GM04503 (cell line): ENCODE measurements around the gene PON2.

Experiments
- DNase-seq: peaks from one replicate; pipeline ENCODE4 v3.0.0-alpha.2; 2012; ENCODE audit warnings: low read depth

Gene PON2

DNA sequence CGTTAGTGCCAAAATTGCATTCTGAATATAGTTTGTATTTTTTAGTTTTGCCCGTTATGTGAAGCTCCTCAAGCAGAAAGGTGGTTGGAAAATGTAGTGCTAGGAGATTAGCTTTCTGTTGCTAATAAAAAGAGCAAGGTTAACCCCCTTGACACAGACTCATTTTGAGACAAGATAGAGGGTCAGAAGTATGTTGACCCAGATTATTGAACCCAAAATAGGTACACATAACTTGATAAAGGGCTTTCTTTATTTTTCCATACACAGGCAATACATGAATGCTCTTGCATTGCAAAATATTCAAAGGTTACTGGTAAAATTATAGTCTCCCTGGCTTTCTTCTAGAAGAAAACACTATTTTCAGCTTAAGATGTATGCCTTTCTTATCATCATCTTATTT lies 10.0 kb upstream of the PON2 start:
- no peak for DNase-seq

DNA sequence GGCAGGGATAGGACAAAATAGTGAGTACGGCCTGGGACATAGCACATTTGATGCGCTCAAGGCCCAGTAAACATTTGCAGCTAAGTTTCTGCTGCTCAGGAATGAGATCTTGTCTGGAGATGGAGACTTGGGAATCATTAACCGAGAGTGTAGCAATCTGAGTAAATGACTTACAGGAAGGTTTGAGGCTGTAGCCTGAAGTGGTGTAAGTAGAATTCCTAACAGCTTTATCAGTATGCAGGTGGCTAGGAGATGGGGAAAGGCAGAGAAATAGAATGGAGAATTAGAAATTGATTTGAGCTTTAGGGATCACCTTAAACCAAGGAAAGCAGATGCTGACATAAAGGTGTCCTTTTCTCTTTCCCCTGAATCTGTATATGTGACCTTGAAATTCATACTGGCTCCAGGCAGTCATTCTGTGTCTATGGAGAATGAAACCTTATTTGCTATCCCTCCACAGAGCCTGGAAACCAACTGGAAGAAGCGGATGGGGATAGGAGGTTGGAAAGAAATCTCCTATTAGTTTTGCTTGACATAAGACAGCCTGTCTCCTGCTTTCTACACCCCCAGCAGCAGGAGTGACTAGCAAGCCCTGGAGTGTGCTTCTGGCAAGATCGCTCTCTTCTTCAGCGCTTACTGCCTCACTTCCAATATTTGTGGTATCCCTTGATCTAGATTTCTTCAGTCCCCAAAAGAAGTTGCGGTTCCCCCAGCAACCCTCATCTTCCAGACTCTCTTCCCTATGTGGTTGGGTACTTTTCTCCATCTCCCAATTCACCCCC lies 6.4 kb upstream of the PON2 start:
- no peak for DNase-seq

DNA sequence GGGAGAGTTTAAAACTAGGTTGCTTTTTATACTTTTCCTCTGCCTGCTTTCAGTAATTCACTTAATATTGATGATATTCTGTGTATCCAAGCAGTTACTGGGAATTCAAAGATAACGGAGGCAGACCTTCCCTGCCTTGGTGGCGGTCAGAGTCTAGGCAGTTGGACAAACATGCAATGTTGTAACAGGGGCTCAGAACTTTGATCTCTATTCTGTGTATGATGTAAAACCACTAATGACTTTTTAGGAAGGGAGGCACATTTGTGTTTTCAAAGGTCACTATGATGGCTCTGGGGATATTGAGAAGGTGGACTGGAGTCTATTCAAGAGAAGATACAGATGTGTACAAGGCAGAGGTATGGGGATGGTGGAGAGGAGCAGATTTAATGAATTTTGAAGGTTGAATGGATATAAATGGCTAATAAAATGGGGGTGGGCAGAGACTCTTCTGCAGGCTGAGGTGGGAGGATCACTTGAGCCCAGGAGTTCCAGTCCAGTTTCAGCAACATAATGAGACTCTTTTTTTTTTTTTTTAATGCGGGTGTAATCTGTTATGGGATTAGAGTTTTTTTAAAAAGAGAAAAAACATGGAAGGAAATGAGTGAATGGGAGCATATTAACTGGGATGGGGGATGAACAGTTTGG lies 5.7 kb upstream of the PON2 start:
- no peak for DNase-seq

DNA sequence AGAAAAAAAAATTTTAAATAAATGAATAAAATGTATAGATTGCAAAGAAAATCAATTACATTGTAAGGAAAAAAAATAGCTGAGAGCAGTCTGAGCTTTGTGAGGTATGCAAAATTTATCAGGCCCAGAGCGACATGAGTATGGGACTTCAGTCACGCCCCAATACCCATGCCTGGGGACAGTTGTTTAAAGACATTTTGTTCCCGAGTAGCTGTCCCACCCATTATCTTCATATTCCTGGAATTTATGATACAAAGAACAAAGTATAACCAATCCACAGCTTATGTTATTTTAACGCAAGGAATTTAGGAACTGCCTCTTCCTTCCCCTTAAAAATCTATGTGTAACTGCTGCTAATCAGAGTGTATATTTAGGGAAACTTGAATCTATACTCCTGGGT lies 1.6 kb upstream of the PON2 start:
- DNase-seq, result no peak

DNA sequence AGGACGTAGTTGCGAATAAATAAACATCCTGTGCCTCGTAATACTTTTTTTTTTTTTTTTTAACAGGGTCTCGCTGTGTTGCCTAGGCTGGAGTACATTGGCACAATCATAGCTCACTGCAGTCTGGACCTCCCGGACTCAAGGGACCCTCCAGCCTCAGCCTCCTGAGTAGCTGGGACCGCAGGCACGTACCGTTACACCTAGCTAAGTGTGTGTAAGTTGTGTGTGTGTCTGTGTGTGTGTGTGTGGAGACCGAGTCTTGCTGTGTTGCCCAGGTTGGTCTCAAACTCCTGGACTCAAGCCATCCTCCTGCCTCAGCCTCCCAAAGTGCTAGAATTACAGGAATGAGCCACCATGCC lies 573 bp upstream of the PON2 start:
- no peak for DNase-seq

DNA sequence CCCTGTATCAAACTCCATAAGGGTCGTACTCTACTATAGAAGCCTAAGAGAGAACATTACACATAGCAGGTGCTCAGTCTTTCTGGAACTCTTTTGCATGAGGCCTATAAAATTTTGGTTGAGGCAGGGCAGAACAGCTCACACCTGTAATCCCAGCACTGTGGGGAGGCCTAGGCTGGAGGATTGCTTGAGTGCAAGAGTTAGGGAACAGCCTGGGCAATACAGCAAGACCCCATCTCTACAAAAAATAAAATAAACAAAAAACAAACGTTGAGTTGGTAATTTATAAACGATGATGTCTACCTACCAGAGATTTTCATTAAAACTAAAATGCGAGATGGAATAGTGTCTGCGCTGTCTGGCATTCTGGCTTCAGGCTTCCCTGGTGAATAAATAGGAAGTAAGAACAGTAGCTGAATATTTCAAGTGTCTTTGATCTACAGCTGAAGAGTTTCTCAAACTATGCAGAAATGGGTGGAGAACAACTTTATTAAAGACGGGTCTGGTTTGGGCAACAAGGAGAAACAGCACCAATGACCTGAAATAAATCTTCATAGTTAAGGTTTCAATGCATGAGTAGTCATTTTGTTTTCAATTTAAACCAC lies 774 bp downstream of the PON2 start:
- DNase-seq, result no peak

DNA sequence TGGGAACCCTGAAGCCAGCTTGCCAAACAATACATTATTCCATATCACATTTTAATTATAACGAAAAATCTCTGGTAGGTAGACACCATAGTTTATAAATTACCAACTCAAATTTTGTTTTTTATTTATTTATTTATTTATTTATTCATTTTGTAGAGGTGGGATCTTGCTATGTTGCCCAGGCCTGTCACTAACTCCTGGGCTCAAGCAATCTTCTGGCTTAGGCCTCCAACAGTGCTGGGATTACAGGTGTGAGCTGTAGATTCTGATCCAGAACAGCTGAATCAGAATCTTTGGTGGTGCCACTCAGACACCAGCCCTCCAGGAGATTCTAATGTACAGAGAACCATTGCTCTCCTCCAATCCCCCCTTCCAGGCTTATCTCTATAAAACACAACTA lies 1.7 kb downstream of the PON2 start:
- DNase-seq, result no peak

DNA sequence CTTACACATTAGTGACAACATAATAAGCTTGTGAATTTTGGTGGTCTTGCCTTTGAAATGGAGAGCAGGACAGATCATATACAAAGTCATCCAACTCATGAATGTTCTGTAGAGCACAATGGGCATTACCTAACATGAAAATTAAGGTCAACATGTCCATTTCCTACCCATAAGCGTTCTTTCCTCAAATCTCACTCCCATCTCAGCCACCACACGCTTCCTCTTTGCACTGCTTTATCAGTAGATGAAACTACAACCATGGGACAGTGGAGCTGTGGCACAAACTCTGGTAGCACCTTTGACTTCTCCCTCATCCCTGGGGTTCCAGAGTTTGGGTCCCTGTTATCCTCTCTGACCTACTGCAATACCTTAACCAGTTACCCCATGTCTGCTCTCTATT lies 2.2 kb downstream of the PON2 start:
- DNase-seq, result no peak

DNA sequence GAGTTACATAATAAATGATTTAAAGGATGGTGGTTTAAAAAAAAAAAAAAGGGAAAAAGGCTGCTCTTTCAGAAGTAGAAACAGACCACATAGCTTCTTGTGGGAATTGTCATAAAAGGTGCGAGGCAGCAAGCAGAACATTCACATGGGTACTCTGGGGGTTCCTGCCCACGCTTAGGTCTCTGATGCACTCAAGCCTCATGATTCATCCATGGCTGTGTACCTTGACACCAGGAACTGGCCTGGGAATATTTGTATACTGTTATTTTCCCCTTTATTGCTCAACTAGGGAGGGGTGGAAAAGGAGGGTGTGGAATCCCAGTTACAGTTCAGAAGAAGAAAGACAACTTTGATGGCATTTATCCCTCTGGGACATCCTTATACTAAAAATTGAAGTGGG lies 4.0 kb downstream of the PON2 start:
- no peak for DNase-seq

DNA sequence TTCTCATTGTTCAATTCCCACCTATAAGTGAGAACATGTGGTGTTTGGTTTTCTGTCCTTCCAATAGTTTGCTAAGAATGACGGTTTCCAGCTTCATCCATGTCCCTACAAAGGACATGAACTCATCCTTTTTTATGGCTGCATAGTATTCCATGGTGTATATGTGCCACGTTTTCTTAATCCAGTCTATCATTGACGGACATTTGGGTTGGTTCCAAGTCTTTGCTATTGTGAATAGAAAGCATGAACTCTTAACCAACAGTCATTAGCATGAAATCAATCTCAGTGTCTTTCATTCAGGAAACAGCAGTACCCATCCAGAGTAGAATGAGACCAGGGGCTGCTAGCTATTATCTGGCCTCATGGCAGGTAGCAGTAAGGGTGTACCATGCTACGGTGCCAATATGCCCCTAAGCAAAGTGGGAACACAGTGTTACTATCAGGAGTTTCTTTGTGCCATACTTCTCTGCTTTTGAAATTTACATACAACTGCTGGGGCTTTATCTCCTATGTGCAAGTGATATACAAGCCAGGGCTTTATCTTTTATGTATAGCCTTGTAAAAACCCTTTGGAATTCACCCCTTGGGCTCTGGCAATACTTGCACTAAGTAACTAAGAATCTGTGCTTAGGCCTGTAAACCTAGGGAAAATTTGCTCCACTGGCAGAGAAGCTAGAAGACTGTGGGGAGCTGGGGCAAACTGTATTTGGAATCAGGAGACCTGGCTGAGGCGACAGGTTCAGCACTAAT lies 5.4 kb downstream of the PON2 start:
- DNase-seq, result no peak

DNA sequence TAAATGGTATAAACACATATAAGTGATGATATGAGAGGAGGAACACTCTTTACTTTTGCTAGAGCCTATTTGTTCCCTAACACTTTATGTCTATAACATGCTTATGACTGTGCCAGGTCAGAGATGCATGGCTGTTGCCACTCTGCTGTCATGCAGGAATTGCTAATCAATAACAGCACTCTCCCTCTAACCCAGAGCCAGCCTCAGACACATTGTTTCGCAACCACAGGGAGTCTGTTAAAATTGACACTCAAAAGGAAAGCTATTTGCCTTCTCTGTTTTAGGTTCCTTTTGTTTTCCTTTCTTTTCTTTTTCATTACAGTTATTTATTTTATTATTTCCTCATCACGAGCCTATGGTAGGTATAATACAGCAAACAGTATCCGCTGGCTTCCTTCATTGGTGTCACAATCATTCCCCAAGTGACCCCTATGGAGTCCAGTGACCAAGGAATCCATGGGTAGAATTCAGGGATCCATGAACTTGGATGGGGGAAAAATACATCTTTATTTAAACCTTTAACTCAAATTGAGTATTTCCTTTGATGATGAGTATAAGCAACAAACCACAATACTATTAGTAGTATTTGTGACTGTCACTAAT lies 6.8 kb downstream of the PON2 start:
- DNase-seq, result no peak

DNA sequence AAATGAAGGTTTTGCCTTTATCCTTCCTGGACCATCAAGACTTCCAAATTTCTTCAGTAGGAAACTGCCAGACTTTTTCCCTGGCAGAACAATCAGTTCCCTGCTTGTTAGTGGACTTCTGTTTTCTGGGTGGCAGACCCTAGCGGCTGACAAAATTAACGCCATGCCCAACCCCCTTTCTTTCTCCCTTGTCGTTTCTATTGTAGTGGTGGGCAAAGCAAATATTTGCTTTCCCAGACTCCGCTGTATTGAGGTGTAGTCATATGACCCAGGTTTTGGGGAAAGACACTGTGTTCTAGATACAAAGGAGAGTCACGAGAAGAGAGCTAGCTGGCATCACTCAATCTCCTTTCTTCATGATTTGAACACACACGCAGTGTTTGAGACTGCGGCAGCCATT lies 7.7 kb downstream of the PON2 start:
- no peak for DNase-seq

DNA sequence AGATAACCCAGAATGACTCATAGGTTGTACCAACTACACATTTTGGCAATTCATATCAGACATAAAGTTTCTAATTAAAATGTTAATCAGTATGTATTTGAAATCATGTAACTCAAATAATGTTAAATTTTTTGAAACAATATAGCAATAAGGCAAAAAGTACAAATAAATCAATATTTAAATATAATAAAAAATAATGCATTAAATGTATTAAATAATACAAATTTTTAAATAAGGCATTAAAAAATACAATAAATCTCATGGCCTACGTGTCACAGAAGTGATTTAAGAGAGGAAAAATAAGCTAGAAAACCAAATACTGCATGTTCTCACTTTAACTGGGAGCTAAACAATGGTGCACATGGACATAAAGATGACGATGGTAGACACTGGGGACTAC lies 9.1 kb downstream of the PON2 start:
- no peak for DNase-seq

DNA sequence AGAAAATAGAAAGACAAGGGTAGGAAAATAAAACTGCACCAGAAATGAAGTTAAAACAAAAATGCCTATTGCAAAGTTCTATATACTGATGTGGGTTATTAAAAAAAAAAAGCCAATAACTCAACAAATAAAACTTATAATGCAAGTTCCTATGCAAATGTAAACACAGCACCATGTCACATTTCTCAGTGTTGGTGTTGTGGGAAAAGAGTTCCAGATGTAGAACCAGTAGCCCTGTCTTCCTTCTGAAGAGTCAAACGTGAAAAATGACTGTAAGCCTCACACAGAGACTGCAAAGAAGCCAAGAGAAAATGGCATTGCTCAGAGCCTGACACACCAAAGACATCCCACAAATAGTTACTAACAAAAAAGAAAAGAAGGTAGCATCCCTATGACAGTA lies 10.1 kb downstream of the PON2 start:
- DNase-seq, result no peak

DNA sequence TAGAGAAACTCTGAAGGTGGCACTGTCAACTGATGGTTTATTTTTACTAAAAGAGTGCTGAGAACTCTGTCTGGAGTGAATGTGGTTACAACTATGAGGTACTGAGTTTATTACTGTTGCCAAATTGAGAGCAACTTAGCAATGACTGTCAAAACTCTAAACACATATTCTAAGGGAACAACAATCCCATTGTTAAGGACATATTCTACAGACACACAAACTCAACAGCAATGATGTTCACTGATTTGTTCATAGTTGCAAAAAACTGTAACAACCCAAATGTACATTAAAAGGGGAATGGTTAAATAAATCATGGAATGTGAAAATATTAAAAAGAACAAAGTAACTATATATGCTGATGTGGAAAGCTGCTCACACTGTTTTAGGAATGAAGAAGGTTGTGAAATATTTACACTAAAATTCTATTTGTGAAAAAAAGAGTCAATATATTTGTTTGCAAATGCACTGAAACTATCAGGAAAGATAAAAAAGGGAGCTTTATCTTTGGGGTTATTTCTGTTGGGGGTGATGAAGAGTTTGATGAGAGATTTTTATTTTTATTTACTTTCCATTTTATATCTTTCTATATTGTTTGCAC lies 12.9 kb downstream of the PON2 start:
- no peak for DNase-seq

DNA sequence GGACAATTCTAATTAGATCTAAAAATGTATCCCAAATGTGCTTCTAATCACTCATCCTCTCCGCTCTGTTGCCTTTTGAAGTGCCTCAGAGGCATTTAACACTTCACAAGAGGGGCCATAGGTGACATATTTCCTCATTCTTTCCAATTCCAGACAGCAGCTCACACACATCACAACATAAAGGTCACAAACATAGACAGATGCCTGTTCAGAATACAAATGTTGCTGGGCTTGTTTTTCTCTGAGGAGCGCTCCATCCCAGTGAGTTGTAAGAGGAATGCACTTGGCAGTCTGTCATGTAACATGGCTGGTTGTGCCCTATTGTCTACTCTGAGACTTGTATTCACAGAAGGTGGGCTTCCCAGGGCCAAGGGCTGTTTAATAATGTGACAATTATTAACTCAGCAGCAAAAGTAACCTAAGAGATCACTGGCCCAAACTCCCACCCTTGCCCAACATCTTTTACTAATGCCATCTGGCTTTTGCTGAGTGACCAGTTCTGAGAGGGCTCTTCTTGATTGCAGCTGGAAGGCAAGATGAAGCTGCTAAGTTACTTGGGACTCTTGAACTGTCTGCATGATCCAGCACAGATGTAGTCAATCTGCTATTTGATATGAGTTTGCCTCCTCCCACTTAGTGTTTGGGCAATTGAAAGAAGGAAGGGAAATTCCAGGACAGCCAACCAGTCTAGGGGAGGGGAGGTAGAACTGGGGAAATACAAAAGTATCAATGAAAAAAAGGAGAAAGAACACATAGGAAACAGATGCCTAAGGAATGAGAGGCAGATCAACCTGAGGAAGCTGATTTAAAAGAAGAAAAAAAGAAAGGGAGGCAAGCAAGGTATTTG lies 13.6 kb downstream of the PON2 start:
- DNase-seq, result no peak

DNA sequence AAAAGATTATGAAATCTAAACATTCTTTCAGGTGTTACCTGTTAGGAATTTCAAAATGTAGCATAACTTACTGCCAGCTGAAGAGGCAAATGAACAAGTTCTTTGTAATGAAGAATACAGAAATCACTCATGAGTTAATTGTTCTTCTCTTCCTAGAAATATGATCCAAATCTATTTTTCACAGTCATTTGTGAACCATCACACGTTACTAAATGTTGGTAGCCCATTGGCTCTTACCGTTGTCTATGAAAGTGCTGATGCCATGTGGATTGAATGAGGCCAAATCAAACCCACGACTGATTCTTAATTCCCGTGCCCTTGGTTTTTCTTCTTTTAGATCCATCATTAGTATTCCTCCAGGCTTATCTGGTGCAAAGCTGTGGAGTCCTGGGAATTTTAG lies 22.8 kb downstream of the PON2 start:
- DNase-seq, result no peak

DNA sequence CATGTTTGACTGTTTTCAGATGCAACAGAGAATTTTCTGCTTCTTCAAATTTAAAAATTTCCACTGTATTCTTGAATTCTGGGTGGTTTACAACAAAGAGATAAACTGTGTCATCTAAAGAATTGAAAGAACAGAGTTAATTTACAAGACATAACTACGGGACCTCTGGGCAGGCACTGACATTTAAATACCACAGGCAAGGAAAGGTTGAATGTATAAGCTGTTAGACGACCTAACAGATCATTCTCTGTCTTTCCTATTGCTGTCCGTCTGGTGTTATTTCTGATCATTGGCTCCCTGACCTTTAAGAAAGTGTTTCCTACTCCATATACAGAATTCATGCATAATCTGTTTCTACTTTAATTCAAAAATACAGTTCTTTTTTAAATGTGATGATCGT lies 23.2 kb downstream of the PON2 start:
- no peak for DNase-seq

DNA sequence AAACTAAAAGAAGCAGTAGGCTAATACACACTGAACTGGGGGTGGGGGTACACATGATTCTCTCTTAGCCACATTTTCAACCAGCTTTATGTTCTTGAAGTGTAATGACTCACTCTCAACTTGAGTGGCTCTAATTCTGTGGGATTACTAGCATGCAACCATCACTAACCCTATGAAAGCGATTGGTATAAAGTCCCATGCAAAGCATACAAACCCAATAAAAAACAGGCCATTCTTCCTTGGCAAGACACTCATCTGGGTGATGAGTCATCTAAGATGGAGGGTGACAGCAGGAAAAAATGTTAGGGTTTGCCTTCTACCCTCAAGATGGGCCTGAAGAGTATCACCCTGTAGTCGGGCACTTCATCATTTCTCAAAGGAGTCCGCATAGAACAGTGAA lies 23.8 kb downstream of the PON2 start:
- no peak for DNase-seq

DNA sequence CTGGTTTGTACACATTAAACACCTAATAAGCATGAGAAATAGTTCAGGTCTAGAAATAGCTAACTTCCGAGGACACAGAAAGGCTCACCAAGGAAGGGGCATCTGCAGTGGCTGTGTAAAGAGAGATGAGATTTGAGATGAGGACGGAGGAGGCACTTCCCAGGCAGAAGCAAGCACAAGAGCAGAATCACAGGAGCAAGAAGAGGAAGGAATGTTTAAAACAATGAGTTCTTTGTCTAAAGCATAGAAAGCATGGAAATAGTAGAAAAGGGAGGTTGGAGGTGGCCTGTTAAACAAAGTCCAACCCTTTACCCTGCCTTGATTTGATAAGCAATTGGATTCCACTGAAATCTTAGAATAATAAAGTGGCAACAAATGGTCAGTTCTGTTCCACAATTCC lies 27.1 kb downstream of the PON2 start:
- DNase-seq, result no peak

DNA sequence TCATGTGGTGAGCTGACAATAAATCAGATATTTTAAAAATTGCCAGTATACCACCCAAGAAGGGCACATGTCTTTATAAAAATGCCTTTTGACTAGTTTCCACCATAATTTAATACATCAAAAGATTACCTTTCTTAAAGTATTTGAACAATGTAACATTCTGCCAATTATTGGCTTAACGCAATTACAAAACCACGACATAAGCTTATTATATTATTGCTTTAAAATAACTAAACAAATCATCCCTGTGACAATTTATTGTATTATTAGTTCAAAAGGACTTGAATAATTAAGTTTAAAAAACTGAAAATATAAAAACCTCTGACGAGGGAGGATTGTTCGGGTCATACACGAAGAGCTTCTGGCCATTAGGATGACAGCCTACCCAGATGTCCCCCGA lies 29.0 kb downstream of the PON2 start:
- DNase-seq, result no peak
